Breast epithelium (tissue), 4 donors: ENCODE data around the gene IQUB. TPM values are rescaled to one million over a fixed set of nuclear protein-coding genes. Genes with fewer than 3 reads are reported as not detected.
"Not testable (repeated sequence)": the region's sequence is repeated elsewhere in the genome, so short reads cannot be mapped to it uniquely, and the experiment has no call there.

ENCODE experiments used
- DNase-seq, 2 donors: peaks; one replicate each; pipeline ENCODE4 v3.0.0-alpha.2; 2019; ENCODE audit warnings: low spot score in 2 of 2
- H3K27ac ChIP-seq, 2 donors: fragments of 200-600 bp; sonication (generic) in 1 of 2; one replicate each; pipeline ENCODE4 v1.5.1; 2016 to 2019; ENCODE audit warnings: mild to moderate bottlenecking in 1 of 2
- H3K27me3 ChIP-seq, 2 donors: fragments of 200-600 bp; sonication (generic) in 1 of 2; one replicate each; pipeline versions ENCODE4 v1.5.1 to v1.6.0; 2017 to 2019; ENCODE audit warnings: control low read depth in 1 of 2, mild to moderate bottlenecking in 1 of 2
- H3K36me3 ChIP-seq: fragments of 200-600 bp; one replicate; pipeline ENCODE4 v1.5.1; 2019
- H3K4me1 ChIP-seq, 2 donors: fragments of 200-600 bp; sonication (generic); one replicate each; pipeline ENCODE4 v1.5.1; 2016 to 2019; ENCODE audit warnings: control low read depth in 1 of 2
- H3K4me3 ChIP-seq, 3 donors: fragments of 200-600 bp; sonication (generic); 1 replicate in 2 of 3; 2 replicates in 1 of 3; pipeline ENCODE4 v1.5.1; 2016 to 2019; ENCODE audit warnings: mild to moderate bottlenecking in 3 of 3, moderate library complexity in 2 of 3
- H3K9me3 ChIP-seq, 2 donors: fragments of 200-600 bp; sonication (generic) in 1 of 2; one replicate each; pipeline ENCODE4 v1.5.1; 2016 to 2019; ENCODE audit warnings: control low read depth in 1 of 2
- POLR2A ChIP-seq: fragments of 450-650 bp; IDR thresholded peaks from one replicate; pipeline ENCODE4 v1.6.1; 2016; ENCODE audit warnings: antibody characterized with exemption, mild to moderate bottlenecking, moderate library complexity
- POLR2AphosphoS5 ChIP-seq, 3 donors: sonication (generic); formaldehyde crosslinking; IDR thresholded peaks; one replicate each; pipeline ENCODE4 v1.6.1; 2017; ENCODE audit warnings: antibody characterized with exemption in 3 of 3
- intact Hi-C: fragments of 100-400 bp; cut with DNase I; formaldehyde crosslinking; loops from one replicate; pipeline ENCODE4 v1.15.1; 2023; ENCODE audit warnings: low total_unique reads
- total RNA-seq, 3 donors: library from RNA; depleted of rRNA; stranded (reverse); fragments of >200 nt; gene quantifications; one replicate each; pipeline ENCODE4 v1.1.0, GENCODE V29; 2016
- TF ChIP-seq, protein P1 (sequence below), 3 donors: fragments of 450-650 bp; IDR thresholded peaks; one replicate each; pipeline ENCODE4 v1.5.1; 2016 to 2017; ENCODE audit warnings: antibody characterized with exemption in 3 of 3, mild to moderate bottlenecking in 3 of 3, moderate library complexity in 3 of 3

Gene IQUB
- total RNA-seq, 3 donors from 2014 or later: 0.32 to 8.2 (median 3.3) TPM

DNA sequence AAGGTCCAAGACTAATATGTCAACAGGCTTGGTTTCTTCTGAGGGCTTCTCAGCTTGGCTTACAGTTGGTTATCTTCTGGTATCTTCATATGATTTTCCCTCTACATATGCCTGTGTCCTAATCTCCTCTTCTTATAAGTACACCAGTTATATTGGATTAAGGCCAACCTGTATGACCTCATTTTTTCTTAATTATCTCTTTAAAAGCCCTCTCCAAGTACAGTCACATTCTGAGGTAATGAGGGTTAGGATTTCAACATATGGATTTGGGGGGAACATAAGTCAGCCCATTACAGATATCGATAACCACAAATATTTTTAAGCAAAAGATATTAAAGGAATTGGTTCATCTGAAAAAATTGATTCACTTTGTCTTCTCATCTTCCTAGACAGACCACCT, 49.2 kb downstream of the IQUB start:
- no peak overlapping the region for H3K27ac ChIP-seq
- no peak overlapping the region for H3K4me3 ChIP-seq
- intact Hi-C loops: no loop called here
- H3K27me3 ChIP-seq: no peaks in the 10 kb centered on the region
- no peaks in the 10 kb centered on the region for H3K36me3 ChIP-seq
- no peak for DNase-seq
- TF ChIP-seq POLR2A (no peak), POLR2AphosphoS5 (IDR thresholded peaks at IDR 0.05) (no peak)
- TF ChIP-seq, protein P1, sequence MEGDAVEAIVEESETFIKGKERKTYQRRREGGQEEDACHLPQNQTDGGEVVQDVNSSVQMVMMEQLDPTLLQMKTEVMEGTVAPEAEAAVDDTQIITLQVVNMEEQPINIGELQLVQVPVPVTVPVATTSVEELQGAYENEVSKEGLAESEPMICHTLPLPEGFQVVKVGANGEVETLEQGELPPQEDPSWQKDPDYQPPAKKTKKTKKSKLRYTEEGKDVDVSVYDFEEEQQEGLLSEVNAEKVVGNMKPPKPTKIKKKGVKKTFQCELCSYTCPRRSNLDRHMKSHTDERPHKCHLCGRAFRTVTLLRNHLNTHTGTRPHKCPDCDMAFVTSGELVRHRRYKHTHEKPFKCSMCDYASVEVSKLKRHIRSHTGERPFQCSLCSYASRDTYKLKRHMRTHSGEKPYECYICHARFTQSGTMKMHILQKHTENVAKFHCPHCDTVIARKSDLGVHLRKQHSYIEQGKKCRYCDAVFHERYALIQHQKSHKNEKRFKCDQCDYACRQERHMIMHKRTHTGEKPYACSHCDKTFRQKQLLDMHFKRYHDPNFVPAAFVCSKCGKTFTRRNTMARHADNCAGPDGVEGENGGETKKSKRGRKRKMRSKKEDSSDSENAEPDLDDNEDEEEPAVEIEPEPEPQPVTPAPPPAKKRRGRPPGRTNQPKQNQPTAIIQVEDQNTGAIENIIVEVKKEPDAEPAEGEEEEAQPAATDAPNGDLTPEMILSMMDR (IDR thresholded peaks at IDR 0.05): no peak
- no peaks in the 10 kb centered on the region for H3K4me1 ChIP-seq
- H3K9me3 ChIP-seq: no peaks in the 10 kb centered on the region

GRCh38 chr7:123484199-123484598, 50.2 kb downstream of the IQUB start:
- Histone ChIP-seq H3K4me1 (no peaks in the 10 kb centered on the region), H3K4me3 (no peak overlapping the region), H3K36me3 (no peaks in the 10 kb centered on the region), H3K9me3 (no peaks in the 10 kb centered on the region), H3K27me3 (no peaks in the 10 kb centered on the region), H3K27ac (no peak overlapping the region)
- no peak for DNase-seq
- TF ChIP-seq, protein P1 (IDR thresholded peaks at IDR 0.05): no peak
- no peak for TF ChIP-seq POLR2AphosphoS5 (IDR thresholded peaks at IDR 0.05)
- TF ChIP-seq POLR2A: no peak
- intact Hi-C loops: no loop called here

GRCh38 chr7:123480107-123480506, 54.3 kb downstream of the IQUB start:
- Histone ChIP-seq H3K4me1 (no peaks in the 10 kb centered on the region), H3K36me3 (no peaks in the 10 kb centered on the region), H3K27ac (no peak overlapping the region), H3K27me3 (no peaks in the 10 kb centered on the region), H3K9me3 (no peaks in the 10 kb centered on the region), H3K4me3 (no peak overlapping the region)
- DNase-seq: no peak
- TF ChIP-seq, protein P1 (IDR thresholded peaks at IDR 0.05): no peak
- no peak for TF ChIP-seq POLR2AphosphoS5 (IDR thresholded peaks at IDR 0.05)
- TF ChIP-seq POLR2A: no peak
- intact Hi-C loops: no loop called here

GRCh38 chr7:123478056-123478455, 56.3 kb downstream of the IQUB start:
- H3K9me3 ChIP-seq, H3K36me3 ChIP-seq, H3K27me3 ChIP-seq, intact Hi-C loops, H3K27ac ChIP-seq, H3K4me1 ChIP-seq, DNase-seq, H3K4me3 ChIP-seq: not testable (repeated sequence)

- no peak for DNase-seq
- no peaks in the 10 kb centered on the region for H3K36me3 ChIP-seq
- no peaks in the 10 kb centered on the region for H3K27me3 ChIP-seq
- H3K4me3 ChIP-seq: no peak overlapping the region
- intact Hi-C loops: no loop called here
- no peaks in the 10 kb centered on the region for H3K9me3 ChIP-seq
- no peak for TF ChIP-seq POLR2AphosphoS5 (IDR thresholded peaks at IDR 0.05)
- no peak for TF ChIP-seq POLR2A
- TF ChIP-seq, protein P1 (IDR thresholded peaks at IDR 0.05): no peak
- H3K27ac ChIP-seq: no peak overlapping the region
- no peaks in the 10 kb centered on the region for H3K4me1 ChIP-seq
Measured at GRCh38 chr7:123472750-123473445, 61.5 kb downstream of the IQUB start.

DNA sequence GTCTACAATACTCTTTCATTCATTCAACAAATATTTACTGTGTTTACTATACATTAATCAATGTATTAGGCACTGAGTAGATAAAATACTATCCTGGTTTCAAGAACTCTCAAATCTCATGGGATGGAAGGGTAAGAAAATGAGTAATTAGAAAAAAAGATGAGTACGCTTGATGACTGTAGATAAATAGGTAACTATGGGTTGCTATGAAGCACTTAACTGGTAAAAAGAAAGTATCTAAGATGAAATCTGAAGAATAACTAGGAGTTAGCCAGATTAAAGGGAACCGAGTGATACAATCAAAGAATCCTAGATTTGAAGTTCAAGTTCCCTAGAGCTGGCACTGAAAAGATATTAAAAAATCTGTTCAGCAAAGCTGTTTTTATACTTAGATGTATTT, 62.1 kb downstream of the IQUB start:
- no peak for DNase-seq
- Histone ChIP-seq H3K9me3 (no peaks in the 10 kb centered on the region), H3K36me3 (no peaks in the 10 kb centered on the region), H3K4me3 (no peak overlapping the region), H3K27ac (no peak overlapping the region), H3K27me3 (no peaks in the 10 kb centered on the region), H3K4me1 (no peaks in the 10 kb centered on the region)
- TF ChIP-seq POLR2A (no peak), POLR2AphosphoS5 (IDR thresholded peaks at IDR 0.05) (no peak)
- TF ChIP-seq, protein P1 (IDR thresholded peaks at IDR 0.05): no peak
- intact Hi-C loops: no loop called here
